Vagina (tissue), 2 donors: Measurements from ENCODE around the gene SLIT2.

Experiments used
- CTCF ChIP-seq, 3 experiments: fragments of 450-650 bp in 2 of 3; fragments of 200-600 bp in 1 of 3; sonication (generic) in 1 of 3; IDR thresholded peaks; one replicate each; pipeline ENCODE4 v1.5.1; 2017 to 2019; ENCODE audit warnings: antibody characterized with exemption in 3 of 3, mild to moderate bottlenecking in 2 of 3, moderate library complexity in 2 of 3
- POLR2A ChIP-seq, 2 donors: fragments of 450-650 bp; IDR thresholded peaks; one replicate each; pipeline ENCODE4 v1.6.1; 2017; ENCODE audit warnings: antibody characterized with exemption in 2 of 2, mild to moderate bottlenecking in 2 of 2, moderate library complexity in 2 of 2

GRCh38 chr4:20253283-20253734 is 1.6 kb downstream of the SLIT2 start:
- no peak for TF ChIP-seq POLR2A (IDR thresholded peaks at IDR 0.05)
- TF ChIP-seq CTCF (IDR thresholded peaks at IDR 0.05) = no peak
